K562 (cell line): ENCODE measurements around the gene CEP250. TPM values are rescaled to one million over a fixed set of nuclear protein-coding genes. Genes with fewer than 3 reads are reported as not detected.

Experiments used
- RERE ChIP-seq: sonication (generic); formaldehyde crosslinking; IDR thresholded peaks from 2 replicates; pipeline ENCODE4 v1.8.0; 2023; ENCODE audit warnings: missing genetic modification reagents, mild to moderate bottlenecking, borderline replicate concordance
- SMAD3 ChIP-seq: fragments of 450-650 bp; formaldehyde crosslinking; conservative IDR thresholded peaks from 2 replicates; pipeline ENCODE4 v1.4.0; 2020; ENCODE audit warnings: mild to moderate bottlenecking
- polyA plus RNA-seq, 8 experiments: library from polyadenylated mRNA; depleted of rRNA in 4 of 8; stranded (reverse) in 5 of 8; unstranded in 3 of 8; fragments of >200 nt; fragmentation: Nextera tagmentation in 2 of 8; fragmentation: Illumina TruSeq in 1 of 8; extraction: Ambion mirVana in 2 of 8; extraction: Trizol in 1 of 8; gene quantifications; 2 replicates each; pipeline versions ENCODE4 v1.2.1 to v1.2.3, GENCODE V29; 2011 to 2014; ENCODE audit warnings: inconsistent platforms in 1 of 8, missing spikeins in 1 of 8
- total RNA-seq, 7 experiments: library from RNA; depleted of rRNA in 6 of 7; stranded (reverse); fragments of >200 nt in 6 of 7; fragmentation: Illumina TruSeq in 2 of 7; extraction: Trizol in 2 of 7; gene quantifications; 2 replicates each; pipeline versions ENCODE4 v1.2.1 to v1.2.3, GENCODE V29; 2011 to 2021; ENCODE audit warnings: low replicate concordance in 1 of 7
- TF ChIP-seq, protein P1 (sequence below): fragments of 200-800 bp; sonication (Bioruptor generic); IDR thresholded peaks from 2 replicates; pipeline ENCODE4 v1.6.1; 2016; ENCODE audit warnings: missing genetic modification characterization, missing compliant biosample characterization

CEP250 gene
- total and polyA plus RNA-seq, 9 of the 15 experiments (the other 6 are each of a cell fraction or from before 2014, with no cell fraction given), result 2.5 to 41.9 (median 20.5) TPM

GRCh38 chr20:35436177-35436573 is 19.2 kb upstream of the CEP250 start (continued):
- TF ChIP-seq, protein P1, sequence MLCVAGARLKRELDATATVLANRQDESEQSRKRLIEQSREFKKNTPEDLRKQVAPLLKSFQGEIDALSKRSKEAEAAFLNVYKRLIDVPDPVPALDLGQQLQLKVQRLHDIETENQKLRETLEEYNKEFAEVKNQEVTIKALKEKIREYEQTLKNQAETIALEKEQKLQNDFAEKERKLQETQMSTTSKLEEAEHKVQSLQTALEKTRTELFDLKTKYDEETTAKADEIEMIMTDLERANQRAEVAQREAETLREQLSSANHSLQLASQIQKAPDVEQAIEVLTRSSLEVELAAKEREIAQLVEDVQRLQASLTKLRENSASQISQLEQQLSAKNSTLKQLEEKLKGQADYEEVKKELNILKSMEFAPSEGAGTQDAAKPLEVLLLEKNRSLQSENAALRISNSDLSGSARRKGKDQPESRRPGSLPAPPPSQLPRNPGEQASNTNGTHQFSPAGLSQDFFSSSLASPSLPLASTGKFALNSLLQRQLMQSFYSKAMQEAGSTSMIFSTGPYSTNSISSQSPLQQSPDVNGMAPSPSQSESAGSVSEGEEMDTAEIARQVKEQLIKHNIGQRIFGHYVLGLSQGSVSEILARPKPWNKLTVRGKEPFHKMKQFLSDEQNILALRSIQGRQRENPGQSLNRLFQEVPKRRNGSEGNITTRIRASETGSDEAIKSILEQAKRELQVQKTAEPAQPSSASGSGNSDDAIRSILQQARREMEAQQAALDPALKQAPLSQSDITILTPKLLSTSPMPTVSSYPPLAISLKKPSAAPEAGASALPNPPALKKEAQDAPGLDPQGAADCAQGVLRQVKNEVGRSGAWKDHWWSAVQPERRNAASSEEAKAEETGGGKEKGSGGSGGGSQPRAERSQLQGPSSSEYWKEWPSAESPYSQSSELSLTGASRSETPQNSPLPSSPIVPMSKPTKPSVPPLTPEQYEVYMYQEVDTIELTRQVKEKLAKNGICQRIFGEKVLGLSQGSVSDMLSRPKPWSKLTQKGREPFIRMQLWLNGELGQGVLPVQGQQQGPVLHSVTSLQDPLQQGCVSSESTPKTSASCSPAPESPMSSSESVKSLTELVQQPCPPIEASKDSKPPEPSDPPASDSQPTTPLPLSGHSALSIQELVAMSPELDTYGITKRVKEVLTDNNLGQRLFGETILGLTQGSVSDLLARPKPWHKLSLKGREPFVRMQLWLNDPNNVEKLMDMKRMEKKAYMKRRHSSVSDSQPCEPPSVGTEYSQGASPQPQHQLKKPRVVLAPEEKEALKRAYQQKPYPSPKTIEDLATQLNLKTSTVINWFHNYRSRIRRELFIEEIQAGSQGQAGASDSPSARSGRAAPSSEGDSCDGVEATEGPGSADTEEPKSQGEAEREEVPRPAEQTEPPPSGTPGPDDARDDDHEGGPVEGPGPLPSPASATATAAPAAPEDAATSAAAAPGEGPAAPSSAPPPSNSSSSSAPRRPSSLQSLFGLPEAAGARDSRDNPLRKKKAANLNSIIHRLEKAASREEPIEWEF, result no peak
- TF ChIP-seq SMAD3 (CRISPR knock-in tag), result no peak
- TF ChIP-seq RERE (CRISPR knock-in tag), result no peak
- TF ChIP-seq, all 486 proteins: peak for 0
